ENCODE measurements around the gene PRR16.

DNA sequence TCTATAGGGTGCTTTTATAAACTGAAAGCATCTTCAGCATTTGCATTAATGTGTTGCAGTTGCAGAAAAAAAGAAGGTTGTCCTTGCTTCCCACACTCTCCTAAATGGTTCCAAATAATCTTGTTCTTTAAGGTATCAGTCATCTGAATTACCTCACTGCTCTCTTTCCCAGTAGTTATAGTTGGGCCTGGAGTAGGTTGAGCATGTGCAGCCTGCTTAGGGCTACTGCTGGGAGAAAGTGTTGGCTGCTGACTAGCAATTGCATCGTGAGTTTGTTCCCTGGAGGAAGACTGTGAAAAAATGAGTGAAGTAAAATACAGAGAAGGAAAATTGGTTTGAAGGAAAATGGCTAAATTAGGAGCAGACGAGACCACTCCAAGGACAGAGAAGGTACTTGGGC lies 74.5 kb downstream of the PRR16 start:
- TF ChIP-seq MAX (IDR thresholded peaks at IDR 0.05; ENCODE audit: low read depth, low read length) = no peak
- TF ChIP-seq POLR2A (IDR thresholded peaks at IDR 0.05; ENCODE audit: extremely low read depth, insufficient read length) = no peak
- no peak for TF ChIP-seq CTCF (IDR thresholded peaks at IDR 0.05; ENCODE audit: low read depth, low read length)
